Thymus (tissue), 14 donors: ENCODE data around the gene SALL3. TPM values are rescaled to one million over a fixed set of nuclear protein-coding genes. Genes with fewer than 3 reads are reported as not detected.

ENCODE experiments used
- DNase-seq, 9 donors: peaks; one replicate each; pipeline ENCODE4 v3.0.0-alpha.2; 2013; ENCODE audit warnings: low spot score in 9 of 9, low read depth in 6 of 9, missing footprints in 1 of 9
- H3K27ac ChIP-seq, 2 donors: one replicate each; pipeline ENCODE4 v1.5.1; 2013; ENCODE audit warnings: control low read depth in 1 of 2, low read depth in 1 of 2, low read length in 1 of 2, mild to moderate bottlenecking in 1 of 2, moderate library complexity in 1 of 2
- H3K27me3 ChIP-seq, 2 donors: one replicate each; pipeline ENCODE4 v1.5.1; 2013; ENCODE audit warnings: low read length in 1 of 2; ENCODE audit not compliant: control insufficient read depth in 2 of 2, insufficient read depth in 1 of 2
- H3K36me3 ChIP-seq, 2 donors: one replicate each; pipeline ENCODE4 v1.5.1; 2013; ENCODE audit warnings: low read length in 1 of 2, mild to moderate bottlenecking in 1 of 2, moderate library complexity in 1 of 2; ENCODE audit not compliant: control insufficient read depth in 2 of 2, insufficient read depth in 2 of 2
- H3K4me1 ChIP-seq, 2 donors: one replicate each; pipeline ENCODE4 v1.5.1; 2013; ENCODE audit warnings: low read length in 2 of 2; ENCODE audit not compliant: control insufficient read depth in 2 of 2, insufficient read depth in 2 of 2
- H3K4me3 ChIP-seq, 2 donors: one replicate each; pipeline ENCODE4 v1.5.1; 2013; ENCODE audit warnings: low read length in 2 of 2, control low read depth in 1 of 2, mild to moderate bottlenecking in 1 of 2
- H3K9me3 ChIP-seq, 2 donors: one replicate each; pipeline ENCODE4 v1.5.1; 2013; ENCODE audit warnings: low read length in 1 of 2, mild to moderate bottlenecking in 1 of 2; ENCODE audit not compliant: control insufficient read depth in 2 of 2, insufficient read depth in 1 of 2
- WGBS: extraction: QIAGEN DNeasy Blood & Tissue Kit; methylation state at CpG from one replicate; pipeline ENCODE4 v1.1.7; 2013; 5-methylcytosine and 5-hydroxymethylcytosine counted together
- long read RNA-seq, 10 donors: transcript quantifications; one replicate each; lab custom pipeline, GENCODE V29; 2026
- polyA plus RNA-seq: library from polyadenylated mRNA; stranded (reverse); fragments of 200-250 nt; gene quantifications from one replicate; pipeline ENCODE4 v1.2.3, GENCODE V29; 2013
- total RNA-seq: library from RNA; stranded (reverse); fragments of 120-200 nt; gene quantifications from one replicate; pipeline ENCODE4 v1.2.4, GENCODE V29; 2013
- donor health status: healthy.

Gene SALL3
- total RNA-seq (under 0.01 TPM), polyA plus RNA-seq (0.02 TPM)
- long read RNA-seq, donor 1: 0 reads
- long read RNA-seq, donor 2: 0 reads
- long read RNA-seq, donor 3: 0 reads
- long read RNA-seq, donor 4: 0 reads
- long read RNA-seq, donor 5: 0 reads
- long read RNA-seq, donor 6: 0 reads
- long read RNA-seq, donor 7: 0 reads
- long read RNA-seq, donor 8: 0 reads
- long read RNA-seq, donor 9: 0 reads
- long read RNA-seq, donor 10: 0 reads

DNA sequence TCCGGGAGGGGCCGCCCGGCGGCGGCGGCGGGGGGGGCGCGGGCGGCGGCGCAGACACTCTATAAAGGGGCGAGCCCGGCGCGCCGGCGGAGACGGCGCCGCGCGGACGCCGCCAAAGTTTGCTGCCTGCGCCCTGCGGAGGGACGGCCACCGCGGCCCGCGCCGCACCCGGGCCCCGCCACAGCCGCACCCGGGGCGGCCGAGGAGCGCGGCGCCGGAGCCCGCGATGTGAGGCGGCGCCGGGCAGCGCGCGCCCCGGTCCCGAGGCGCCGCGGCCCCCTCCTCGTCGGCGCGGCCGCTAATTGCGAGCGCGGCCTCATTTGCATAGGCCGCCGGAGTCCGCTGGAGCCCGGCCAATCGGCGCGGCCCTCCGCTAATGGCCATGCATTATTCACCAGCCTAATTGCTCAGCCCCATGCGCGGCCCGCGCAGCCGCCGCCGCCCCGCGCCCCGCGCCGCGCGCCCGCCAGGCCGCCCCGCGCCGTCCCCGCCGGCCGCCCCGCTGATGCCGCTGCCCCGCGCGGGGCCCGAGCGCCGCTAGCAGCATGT, at the start of gene SALL3:
Gene SALL3 (plus strand): TSS at position 89 of the 549 bp plus-strand sequence. CDS start 457 bp downstream, at position 546.
- H3K4me1 ChIP-seq: no peaks in the 10 kb centered on the region
- no peaks in the 10 kb centered on the region for H3K9me3 ChIP-seq
- peak within 1 kb of the TSS in 1 of 2 donors; percentile 29 for H3K4me3 ChIP-seq
- DNase-seq: no peak
- 3% methylated on average over 102 of the region's 102 CpGs for WGBS
- H3K27me3 ChIP-seq: peaks cover 81 to 93% of the 10 kb centered on the region in 2 donors
- no peak within 1 kb of the TSS for H3K27ac ChIP-seq
- H3K36me3 ChIP-seq: no peaks in the 10 kb centered on the region

- 72% methylated on average over 14 of the region's 14 CpGs for WGBS
- no peak overlapping the region for H3K4me3 ChIP-seq
- no peak for DNase-seq
Observed at GRCh38 chr18:78932281-78932680, 47.3 kb upstream of the SALL3 start.

DNA sequence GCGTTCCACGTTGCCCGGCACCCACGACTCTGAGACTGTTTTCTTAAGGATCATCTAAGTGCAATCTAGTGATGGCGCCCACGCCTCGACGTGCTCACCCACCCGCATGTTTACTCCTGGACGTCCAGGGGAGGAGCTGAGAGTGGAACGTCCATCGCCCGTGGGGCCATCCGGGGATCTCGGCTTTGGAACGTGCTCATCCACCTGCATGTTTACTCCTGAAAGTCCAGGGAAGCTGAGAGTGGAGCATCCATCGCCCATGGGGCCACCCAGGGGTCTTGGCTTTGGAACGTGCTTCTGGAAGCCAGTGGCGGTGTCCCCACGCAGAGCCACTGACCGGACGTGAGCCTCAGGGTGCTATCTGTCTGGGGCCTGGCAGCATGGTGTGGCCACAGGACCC, 45.6 kb upstream of the SALL3 start:
- no peak overlapping the region for H3K4me3 ChIP-seq
- no peaks in the 10 kb centered on the region for H3K27me3 ChIP-seq
- 95% methylated on average over 22 of the region's 22 CpGs for WGBS
- no peak overlapping the region for H3K27ac ChIP-seq
- peaks cover 0 to 3% of the 10 kb centered on the region in 2 donors for H3K4me1 ChIP-seq
- no peak for DNase-seq
- H3K9me3 ChIP-seq: no peaks in the 10 kb centered on the region
- no peaks in the 10 kb centered on the region for H3K36me3 ChIP-seq

More at GRCh38 chr18:78932281-78932680, 47.3 kb upstream of the SALL3 start:
- Histone ChIP-seq H3K36me3 (no peaks in the 10 kb centered on the region), H3K27me3 (no peaks in the 10 kb centered on the region), H3K27ac (no peak overlapping the region), H3K9me3 (peaks cover 0 to 1% of the 10 kb centered on the region in 2 donors), H3K4me1 (peaks cover 0 to 3% of the 10 kb centered on the region in 2 donors)

DNA sequence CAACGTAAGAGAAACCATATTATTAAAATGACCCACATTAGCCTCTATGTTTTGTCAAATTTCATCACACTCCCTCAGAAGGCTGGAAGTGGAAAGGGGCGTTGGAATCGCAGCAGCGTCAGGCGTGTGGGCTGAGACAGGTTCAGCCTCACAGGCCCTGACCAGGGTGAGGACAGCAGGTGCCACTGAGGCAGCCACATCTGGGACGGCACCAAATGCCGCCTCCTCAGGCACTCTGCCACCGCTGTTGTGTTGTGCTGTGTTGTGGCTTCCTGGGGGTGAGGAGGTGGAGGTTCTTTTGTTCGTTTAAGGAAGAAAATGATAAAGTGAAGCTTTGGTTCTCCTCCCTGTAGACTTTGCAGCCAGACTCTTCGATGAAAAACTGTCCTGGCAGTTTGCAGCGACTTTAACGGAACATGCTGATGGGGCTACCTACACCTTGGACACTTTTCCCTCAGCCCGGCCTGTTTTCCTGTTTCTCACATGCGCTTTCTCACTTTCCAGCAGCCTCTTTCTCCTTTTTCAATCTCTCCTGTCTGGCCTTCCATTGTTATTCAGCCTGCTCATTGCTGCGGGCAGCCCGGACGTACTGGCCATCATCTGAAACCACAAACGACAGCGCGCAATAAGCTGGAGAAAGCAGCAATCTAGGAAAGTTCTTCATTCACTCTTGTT, 44.9 kb upstream of the SALL3 start:
- DNase-seq: no peak
- Histone ChIP-seq H3K4me1 (peaks cover 0 to 3% of the 10 kb centered on the region in 2 donors), H3K36me3 (no peaks in the 10 kb centered on the region), H3K27ac (no peak overlapping the region), H3K9me3 (no peaks in the 10 kb centered on the region), H3K4me3 (no peak overlapping the region), H3K27me3 (no peaks in the 10 kb centered on the region)
- 79% methylated on average over 20 of the region's 20 CpGs for WGBS

DNA sequence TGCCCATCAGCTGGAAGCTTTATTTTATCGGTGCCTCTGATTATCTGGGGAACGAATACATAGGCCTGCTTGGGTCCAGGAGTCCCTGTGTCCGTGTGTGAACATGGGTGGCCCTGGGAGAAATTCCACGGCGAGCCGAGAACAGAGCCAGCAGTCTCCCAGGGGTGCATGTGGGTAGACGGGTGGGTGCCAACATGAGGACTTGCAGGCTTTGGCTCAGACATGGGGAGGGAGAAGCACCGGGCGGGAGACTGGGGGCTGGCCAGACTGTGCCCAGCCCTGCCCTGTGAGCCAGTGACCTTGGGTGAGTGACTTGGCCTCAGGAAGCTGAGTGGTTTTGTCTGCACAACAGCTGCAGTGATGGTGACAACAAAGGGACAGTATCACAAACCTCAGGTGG, 44.2 kb upstream of the SALL3 start:
- no peaks in the 10 kb centered on the region for H3K9me3 ChIP-seq
- 92% methylated on average over 9 of the region's 9 CpGs for WGBS
- DNase-seq: no peak
- peaks cover 2 to 5% of the 10 kb centered on the region in 2 donors for H3K4me1 ChIP-seq
- H3K36me3 ChIP-seq: no peaks in the 10 kb centered on the region
- H3K27ac ChIP-seq: no peak overlapping the region
- no peaks in the 10 kb centered on the region for H3K27me3 ChIP-seq
- no peak overlapping the region for H3K4me3 ChIP-seq

DNA sequence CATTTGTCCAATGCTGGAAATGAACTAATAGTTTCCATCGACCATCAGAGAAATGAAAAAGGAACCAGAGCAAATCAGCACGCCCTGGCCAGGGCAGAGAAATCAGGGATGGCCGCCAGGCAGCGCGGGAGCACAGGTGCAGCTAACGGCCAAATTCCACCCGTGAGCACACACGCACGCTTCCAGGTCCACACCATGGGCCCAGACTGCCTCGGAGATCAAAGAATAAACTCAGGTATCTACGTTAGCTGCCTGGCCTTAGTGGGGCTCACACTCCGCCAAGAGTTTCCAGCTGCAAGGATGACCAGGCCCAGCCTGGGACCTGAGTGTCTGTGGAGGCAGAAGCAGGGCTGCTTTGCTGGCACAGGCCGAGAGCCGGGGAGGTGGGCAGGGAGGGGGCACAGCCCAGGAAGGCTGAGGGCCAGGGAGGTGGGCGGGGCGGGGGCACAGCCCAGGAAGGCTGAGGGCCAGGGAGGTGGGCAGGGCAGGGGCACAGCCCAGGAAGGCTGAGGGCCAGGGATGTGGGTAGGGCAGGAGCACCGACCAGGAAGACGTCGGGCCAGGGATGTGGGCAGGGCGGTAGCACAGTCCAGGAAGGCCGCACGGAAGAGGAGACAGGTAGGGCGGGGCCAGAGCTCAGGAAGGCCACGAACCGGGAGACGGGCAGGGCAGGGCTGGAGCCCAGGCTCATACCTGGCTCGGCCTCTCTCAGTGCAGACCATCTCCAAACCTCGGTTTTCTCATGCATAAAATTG, 43.2 kb upstream of the SALL3 start:
- 89% methylated on average over 28 of the region's 28 CpGs for WGBS
- Histone ChIP-seq H3K27me3 (no peaks in the 10 kb centered on the region), H3K36me3 (no peaks in the 10 kb centered on the region), H3K27ac (no peak overlapping the region), H3K4me1 (peaks cover 2 to 5% of the 10 kb centered on the region in 2 donors), H3K9me3 (no peaks in the 10 kb centered on the region), H3K4me3 (no peak overlapping the region)
- no peak for DNase-seq

DNA sequence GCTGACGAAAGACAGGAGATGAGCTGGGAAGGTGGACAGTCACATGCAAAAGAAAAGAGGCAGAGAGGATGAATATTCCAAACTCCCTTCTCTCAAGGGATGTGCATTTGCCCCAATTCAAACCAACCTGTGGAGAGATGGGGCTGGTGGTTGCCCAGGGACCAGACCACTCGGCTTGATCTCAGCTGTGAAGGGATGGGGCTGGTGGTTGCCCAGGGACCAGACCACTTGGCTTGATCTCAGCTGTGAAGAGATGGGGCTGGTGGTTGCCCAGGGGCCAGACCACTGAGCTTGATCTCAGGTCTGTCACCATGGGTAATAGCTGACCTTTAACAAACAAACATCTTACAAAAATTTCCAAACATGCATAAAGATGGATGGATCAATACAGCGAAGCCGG, 42.5 kb upstream of the SALL3 start:
- peaks cover 2 to 5% of the 10 kb centered on the region in 2 donors for H3K4me1 ChIP-seq
- WGBS: 96% methylated on average over 4 of the region's 4 CpGs
- no peaks in the 10 kb centered on the region for H3K27me3 ChIP-seq
- no peak for DNase-seq
- H3K27ac ChIP-seq: no peak overlapping the region
- no peak overlapping the region for H3K4me3 ChIP-seq
- H3K9me3 ChIP-seq: no peaks in the 10 kb centered on the region
- H3K36me3 ChIP-seq: no peaks in the 10 kb centered on the region

- no peak for DNase-seq
- Histone ChIP-seq H3K27me3 (no peaks in the 10 kb centered on the region), H3K4me3 (no peak overlapping the region), H3K36me3 (no peaks in the 10 kb centered on the region), H3K4me1 (peaks cover 2 to 5% of the 10 kb centered on the region in 2 donors), H3K9me3 (no peaks in the 10 kb centered on the region), H3K27ac (no peak overlapping the region)
- WGBS: 85% methylated on average over 5 of the region's 5 CpGs
Observed at GRCh38 chr18:78939105-78939504, 40.5 kb upstream of the SALL3 start.
